ENCODE measurements around the gene LY9.

GRCh38 chr1:160853754-160854153, 57.8 kb downstream of the LY9 start:
- TF ChIP-seq, protein P1, sequence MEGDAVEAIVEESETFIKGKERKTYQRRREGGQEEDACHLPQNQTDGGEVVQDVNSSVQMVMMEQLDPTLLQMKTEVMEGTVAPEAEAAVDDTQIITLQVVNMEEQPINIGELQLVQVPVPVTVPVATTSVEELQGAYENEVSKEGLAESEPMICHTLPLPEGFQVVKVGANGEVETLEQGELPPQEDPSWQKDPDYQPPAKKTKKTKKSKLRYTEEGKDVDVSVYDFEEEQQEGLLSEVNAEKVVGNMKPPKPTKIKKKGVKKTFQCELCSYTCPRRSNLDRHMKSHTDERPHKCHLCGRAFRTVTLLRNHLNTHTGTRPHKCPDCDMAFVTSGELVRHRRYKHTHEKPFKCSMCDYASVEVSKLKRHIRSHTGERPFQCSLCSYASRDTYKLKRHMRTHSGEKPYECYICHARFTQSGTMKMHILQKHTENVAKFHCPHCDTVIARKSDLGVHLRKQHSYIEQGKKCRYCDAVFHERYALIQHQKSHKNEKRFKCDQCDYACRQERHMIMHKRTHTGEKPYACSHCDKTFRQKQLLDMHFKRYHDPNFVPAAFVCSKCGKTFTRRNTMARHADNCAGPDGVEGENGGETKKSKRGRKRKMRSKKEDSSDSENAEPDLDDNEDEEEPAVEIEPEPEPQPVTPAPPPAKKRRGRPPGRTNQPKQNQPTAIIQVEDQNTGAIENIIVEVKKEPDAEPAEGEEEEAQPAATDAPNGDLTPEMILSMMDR (IDR thresholded peaks at IDR 0.05), result no peak
- no peak for TF ChIP-seq MAFK (IDR thresholded peaks at IDR 0.05; ENCODE audit: partially characterized antibody)
- TF ChIP-seq, protein P2, sequence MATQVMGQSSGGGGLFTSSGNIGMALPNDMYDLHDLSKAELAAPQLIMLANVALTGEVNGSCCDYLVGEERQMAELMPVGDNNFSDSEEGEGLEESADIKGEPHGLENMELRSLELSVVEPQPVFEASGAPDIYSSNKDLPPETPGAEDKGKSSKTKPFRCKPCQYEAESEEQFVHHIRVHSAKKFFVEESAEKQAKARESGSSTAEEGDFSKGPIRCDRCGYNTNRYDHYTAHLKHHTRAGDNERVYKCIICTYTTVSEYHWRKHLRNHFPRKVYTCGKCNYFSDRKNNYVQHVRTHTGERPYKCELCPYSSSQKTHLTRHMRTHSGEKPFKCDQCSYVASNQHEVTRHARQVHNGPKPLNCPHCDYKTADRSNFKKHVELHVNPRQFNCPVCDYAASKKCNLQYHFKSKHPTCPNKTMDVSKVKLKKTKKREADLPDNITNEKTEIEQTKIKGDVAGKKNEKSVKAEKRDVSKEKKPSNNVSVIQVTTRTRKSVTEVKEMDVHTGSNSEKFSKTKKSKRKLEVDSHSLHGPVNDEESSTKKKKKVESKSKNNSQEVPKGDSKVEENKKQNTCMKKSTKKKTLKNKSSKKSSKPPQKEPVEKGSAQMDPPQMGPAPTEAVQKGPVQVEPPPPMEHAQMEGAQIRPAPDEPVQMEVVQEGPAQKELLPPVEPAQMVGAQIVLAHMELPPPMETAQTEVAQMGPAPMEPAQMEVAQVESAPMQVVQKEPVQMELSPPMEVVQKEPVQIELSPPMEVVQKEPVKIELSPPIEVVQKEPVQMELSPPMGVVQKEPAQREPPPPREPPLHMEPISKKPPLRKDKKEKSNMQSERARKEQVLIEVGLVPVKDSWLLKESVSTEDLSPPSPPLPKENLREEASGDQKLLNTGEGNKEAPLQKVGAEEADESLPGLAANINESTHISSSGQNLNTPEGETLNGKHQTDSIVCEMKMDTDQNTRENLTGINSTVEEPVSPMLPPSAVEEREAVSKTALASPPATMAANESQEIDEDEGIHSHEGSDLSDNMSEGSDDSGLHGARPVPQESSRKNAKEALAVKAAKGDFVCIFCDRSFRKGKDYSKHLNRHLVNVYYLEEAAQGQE (IDR thresholded peaks at IDR 0.05), result no peak
- TF ChIP-seq POLR2A (IDR thresholded peaks at IDR 0.05; ENCODE audit: low read length), result no peak
- no peak for TF ChIP-seq CEBPB (IDR thresholded peaks at IDR 0.05)
- TF ChIP-seq, protein P3, sequence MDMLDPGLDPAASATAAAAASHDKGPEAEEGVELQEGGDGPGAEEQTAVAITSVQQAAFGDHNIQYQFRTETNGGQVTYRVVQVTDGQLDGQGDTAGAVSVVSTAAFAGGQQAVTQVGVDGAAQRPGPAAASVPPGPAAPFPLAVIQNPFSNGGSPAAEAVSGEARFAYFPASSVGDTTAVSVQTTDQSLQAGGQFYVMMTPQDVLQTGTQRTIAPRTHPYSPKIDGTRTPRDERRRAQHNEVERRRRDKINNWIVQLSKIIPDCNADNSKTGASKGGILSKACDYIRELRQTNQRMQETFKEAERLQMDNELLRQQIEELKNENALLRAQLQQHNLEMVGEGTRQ (IDR thresholded peaks at IDR 0.05), result no peak
- TF ChIP-seq CBX2 (IDR thresholded peaks at IDR 0.05; ENCODE audit: borderline replicate concordance, low read depth), result no peak
